ENCODE results near the gene ZNF341.

- no peak for TF ChIP-seq POLR2AphosphoS5 (IDR thresholded peaks at IDR 0.05; ENCODE audit: low read depth, low read length)
- TF ChIP-seq POLR2A (IDR thresholded peaks at IDR 0.05; ENCODE audit: low read depth, low read length): no peak
These were observed 93.8 kb downstream of the ZNF341 start for GRCh38 chr20:33825340-33826269.

All from GM12892 (cell line).